GM20431 (cell line): ENCODE results near the gene NAMPT.
"Not testable (repeated sequence)": the region's sequence is repeated elsewhere in the genome, so short reads cannot be mapped to it uniquely, and the experiment has no call there.

Experiments used
- in situ Hi-C: fragments of 300-500 bp; cut with MseI, MboI; formaldehyde crosslinking; loops from one replicate; pipeline ENCODE4 v1.15.0; 2020; ENCODE audit warnings: low sequenced_read_pairs; ENCODE audit not compliant: unreplicated experiment

Gene NAMPT

DNA sequence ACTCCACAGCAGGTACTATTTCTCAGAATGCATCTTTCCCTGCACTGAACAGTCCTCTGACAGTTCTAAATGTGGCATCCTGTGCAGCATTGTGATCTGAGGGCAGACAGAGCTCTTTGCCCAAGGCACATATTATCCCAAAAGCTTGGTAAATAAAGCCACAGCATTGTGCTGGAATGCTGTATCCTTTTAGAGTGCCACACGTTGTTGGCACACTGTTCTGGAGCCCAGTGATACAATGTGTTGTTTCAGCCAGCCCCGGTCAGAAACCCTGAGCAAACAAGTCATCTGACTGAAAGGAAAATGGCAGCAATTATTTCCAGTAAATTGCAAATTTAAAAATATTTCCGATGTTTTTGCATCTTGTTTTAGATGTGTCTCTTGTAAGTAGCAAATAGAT lies 45.4 kb downstream of the NAMPT start:
- in situ Hi-C loops, result no loop called here

DNA sequence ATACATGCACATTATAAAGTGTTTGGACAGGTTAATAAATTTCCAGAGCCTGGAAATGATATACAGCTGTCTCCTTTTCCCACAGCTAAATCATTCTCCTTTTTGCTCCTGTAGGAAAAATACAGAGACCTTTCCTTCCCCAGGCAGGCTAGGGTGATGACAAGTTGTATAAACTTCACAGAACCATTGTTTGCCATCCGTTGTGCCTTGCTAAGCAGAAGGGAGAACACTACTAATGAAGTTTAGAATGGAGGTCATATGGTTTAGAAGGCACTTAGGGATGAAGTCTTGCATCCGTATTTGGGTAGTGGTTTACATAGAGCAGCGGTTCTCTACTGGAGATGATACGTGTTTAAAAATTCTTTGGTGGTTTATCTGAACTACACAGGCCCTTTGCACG lies 46.0 kb downstream of the NAMPT start:
- in situ Hi-C loops, result no loop called here

DNA sequence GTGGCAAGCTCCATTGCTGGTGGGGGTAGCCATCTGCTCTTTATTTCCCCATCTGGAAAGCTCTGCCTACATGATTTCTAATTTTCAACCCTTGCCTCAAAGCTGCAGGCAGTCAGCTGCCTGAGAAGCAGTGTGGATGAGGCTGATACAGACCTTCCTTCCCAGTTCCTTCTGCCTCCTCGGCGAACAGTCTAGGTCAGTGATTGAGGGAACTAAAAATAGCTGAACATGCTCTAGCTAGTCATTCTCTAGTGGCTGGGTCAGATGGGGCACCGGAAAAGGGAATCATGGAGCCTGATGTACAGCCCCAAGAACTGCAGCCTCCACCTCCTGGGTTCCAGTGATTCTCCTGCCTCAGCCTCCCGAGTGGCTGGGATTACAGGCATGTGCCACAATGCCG lies 48.7 kb downstream of the NAMPT start:
- in situ Hi-C loops, result no loop called here

DNA sequence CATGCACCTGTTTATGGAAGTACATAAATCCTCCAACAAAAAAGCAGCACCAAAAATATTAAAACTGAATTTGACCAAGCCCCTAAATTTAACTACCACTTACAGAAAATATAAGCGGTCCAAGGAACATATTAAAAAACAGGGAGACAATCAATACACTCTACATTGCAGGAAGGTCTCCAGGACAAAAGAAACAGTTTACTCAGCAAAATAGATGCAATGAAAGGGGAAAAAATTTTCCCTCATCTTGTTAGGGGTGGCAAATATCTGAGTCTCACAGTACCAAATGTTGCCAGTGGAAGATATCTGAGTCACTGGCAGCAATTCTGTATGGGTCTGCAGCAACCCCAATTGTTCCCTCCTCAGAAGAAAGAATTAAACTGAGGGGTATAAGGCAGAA lies 50.4 kb downstream of the NAMPT start:
- in situ Hi-C loops, result no loop called here

DNA sequence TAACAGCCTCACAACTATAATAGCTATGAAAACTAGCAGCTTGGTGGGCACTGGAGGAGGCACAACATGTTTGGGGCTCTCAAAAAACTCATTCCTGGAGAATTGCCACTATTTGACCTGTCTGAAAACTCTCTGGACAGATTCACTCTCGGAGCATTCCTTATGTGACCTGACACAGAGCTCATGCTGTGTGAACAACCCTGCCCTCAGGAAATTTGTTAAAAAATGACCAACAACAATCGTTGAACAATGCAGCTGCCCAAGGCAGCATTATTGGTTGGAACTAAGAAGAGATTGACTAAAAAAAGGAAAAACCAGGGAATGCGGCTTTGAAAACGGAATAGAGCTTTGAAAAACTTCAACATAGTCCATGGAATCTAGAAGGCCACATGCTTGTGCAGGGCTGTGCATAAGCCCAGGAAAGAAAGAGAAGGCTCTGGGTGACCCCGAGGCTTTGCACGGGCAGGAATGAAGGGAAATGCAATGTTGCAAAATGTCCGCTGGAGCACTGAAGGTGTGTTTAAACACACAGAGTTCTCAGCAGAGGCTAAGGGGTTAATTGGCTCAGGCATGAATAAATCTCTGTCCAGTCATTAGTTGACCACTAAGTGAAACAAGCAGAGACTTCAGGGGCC lies 52.8 kb downstream of the NAMPT start:
- in situ Hi-C loops, result no loop called here

DNA sequence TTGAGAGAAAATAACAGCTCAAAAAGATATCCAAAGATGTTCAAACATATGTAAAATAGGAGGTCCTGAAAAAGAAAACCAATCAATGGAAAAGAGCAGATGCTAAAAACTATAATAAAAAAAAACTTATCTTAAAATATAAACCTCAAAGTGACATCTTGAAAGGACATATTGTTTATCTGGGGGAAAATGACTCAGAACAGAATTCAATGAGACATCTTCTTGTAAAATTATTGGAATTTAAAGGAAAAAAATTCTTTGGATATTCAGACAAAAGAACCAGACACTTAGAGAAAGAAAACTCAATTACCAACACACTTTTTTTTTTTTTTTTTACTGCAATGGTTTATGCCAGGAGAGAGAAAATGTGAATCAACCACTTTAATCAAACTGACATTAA lies 58.9 kb downstream of the NAMPT start:
- in situ Hi-C loops, result no loop called here

DNA sequence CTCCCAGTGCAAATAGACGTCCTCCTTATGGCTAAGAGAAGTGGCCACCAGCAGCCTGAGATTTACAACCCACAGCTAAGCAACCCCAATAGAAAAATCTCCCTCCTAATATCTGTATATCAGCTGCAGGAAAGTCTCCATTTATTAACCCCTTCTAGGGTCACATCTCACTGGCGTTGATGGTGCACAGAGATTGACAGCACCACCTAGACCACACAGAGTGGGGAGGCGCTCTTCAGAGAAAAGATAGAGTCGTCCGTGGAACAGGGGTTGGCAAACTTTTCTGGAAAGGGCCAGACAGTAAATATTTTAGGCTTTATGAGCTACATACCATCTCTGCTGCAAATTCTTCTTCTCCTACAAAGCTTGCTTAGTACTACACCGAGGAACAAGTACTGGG lies 60.0 kb downstream of the NAMPT start:
- in situ Hi-C loops, result no loop called here

DNA sequence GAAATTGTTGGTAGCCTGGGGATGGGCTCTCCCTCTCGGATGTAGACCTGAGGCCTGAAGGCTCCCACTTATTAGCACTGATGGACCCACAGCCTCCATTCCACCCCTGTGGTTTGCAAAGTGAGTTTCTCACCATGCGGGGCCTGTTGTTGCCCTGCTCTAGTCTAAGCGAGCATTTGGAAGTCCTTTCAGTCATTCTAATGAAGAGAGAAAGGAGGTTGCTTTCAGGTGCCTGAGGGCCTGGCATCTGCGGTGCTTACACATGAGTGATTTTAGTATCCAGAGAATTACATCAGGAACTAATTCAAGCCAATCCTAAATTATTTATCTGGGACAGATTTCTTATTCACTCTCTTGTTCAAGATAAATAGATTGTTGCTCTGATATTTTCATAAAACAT lies 61.6 kb downstream of the NAMPT start:
- in situ Hi-C loops, result no loop called here

DNA sequence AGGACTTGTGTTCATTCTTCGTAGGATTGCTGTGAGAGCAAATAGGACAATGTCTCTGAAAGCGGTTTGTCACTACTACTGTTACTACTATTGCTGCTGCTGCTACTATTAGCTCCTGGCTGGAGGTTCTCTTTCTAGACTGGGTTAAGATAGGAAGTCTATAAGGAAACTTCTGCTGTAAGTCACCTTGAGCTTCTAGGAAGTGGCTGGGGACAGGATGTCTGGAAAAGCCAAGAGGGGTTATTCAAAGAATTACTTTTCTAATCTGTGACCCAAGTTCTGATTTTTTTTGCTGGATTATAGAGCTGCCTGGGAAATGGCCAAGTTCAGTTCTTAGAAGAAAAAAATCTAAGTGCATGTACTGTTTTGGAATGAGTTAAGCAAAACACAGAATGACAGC lies 62.2 kb downstream of the NAMPT start:
- in situ Hi-C loops, result no loop called here

DNA sequence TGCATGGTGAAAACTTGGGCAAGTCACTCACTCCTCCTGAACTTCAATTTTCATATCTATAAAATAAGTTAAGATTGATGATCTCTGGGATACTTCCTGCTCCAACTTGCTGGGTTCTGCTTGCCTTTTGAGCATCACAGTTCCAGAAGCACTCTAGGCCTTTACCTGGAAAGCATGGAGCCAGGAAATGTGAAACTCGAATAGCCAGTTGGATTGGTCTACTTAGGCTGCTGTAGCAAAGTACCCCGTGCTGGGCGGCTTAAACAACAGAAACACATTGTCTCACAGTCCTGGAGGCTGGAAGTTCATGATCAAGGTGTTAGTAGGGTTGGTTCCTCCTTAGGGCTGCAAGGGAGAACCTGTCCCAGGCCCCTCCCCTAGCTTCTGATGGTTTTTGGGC lies 64.5 kb downstream of the NAMPT start:
- in situ Hi-C loops, result no loop called here

DNA sequence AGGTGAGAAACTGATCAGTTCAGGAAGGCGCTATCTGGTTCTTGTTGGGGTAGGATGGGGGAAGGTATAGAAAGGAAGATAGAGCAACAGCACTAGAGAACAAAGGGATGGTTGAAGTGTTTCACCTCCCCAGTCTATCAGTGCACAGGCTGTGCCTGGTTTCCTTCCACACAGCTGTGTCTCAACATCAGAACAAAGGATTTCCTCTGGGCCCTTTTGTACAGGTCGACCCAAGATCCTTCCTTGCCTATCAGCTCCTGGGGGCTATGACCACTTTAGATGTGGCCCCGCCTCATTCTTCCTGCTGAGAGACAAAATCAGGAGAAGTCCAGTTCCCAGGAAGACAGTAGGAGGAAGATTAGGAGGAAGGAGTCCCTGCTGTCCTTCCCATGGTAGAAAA lies 65.6 kb downstream of the NAMPT start:
- in situ Hi-C loops, result no loop called here

DNA sequence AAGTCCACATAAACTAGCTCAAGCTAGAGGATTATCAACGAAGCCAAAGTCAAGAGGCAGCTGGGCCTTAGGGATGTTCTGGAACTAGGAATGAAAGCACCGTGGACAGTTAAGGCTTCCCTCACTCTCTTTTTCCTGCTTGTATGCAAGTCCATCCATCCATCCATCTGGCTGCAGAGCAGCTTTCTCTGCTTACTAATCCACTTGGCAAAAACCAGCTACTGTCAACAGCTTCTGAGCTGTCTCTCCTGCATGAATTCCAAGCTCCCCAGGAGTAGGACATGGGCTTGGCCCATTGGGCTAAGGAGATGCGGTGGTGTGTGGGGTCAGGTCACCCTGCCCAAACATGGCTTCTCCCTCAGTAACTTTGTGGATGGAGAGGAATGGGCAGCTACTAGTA lies 66.2 kb downstream of the NAMPT start:
- in situ Hi-C loops, result no loop called here

DNA sequence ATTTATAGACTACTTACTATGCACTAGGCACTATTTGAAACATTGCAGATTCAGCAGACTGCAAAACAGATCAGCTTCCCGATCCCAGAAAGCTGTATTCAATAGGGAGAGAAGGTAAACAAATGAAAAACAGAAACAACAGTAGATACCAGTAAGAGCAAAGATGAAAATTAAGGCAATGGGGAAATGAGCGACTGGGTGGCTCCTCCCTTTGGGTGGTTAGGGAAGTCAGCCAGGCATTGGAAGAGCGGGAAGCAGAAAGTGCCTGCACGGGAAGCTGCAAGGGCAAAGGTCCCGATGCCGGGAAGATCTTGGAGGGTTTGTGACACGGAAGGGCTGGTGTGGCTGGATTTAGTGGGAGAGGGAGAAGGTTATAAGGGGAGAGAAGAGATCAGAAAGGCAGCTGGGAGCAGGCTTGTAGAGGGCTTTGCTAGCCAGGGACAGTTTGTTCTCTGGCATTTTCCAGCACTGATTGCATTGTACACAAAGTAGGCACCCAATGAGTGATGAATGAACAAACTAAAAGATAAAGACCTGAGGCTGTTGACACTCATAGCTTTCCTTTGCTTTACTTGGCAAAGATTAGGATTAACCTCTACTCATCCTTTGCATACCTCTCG lies 67.8 kb downstream of the NAMPT start:
- in situ Hi-C loops, result no loop called here

DNA sequence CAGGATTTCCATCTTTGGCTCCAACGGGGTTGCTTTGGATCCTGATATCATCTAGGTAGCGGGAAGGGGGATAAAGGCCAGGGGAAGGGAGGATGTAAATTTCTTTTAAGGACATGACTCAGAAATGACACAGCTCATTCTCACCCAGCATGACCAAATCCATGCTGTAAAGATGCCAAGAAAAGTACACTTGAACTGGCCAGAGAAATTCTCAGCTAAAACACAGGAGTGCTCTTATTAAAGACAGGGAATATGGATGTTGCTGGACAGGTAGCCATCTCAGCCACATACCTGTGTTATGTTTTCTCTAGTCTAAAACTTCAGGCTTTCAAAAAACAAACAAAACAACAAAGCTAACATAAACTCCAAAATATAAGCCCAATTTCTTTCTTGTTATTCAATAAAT lies 68.3 kb downstream of the NAMPT start:
- in situ Hi-C loops, result no loop called here

DNA sequence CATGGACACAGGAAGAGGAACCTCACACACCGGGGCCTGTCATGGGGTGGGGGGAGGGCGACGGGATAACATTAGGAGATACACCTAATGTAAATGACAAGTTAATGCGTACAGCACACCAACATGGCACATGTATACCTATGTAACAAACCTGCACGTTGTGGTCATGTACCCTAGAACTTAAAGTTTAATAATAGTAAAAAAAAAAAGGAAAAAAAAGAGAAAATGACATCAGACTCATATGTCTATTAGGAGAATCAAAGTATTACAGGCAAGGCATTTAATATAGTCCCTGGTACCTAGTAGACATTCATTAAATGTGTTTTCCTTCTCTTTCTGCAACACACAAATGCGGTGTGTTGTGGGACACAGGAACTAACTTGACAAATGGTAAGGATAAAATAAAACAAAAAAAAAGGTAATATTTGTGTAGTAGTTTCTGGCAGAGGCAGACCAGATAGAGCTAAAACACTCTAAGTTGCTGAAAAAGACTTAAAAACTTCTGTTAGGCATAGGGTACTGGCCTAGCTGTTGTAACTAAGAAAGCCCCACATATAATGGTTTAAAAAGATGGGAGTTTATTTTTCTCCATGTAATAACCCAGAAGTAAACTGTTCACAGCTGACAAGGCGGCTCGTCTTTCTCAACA lies 68.8 kb downstream of the NAMPT start:
- in situ Hi-C loops, result no loop called here

DNA sequence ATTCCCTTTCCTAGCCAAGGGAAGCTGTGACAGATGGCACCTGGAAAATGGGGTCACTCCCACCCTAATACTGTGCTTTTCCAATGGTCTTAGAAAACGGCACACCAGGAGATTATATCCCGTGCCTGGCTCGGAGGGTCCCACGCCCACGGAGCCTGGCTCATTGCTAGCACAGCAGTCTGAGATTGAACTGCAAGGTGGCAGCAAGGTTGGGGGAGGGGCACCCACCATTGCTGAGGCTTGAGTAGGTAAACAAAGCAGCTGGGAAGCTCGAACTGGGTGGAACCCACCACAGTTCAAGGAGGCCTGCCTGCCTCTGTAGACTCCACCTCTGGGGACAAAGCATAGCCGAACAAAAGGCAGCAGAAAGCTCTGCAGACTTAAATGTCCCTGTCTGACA lies 75.8 kb downstream of the NAMPT start:
- in situ Hi-C loops, result not testable (repeated sequence)

DNA sequence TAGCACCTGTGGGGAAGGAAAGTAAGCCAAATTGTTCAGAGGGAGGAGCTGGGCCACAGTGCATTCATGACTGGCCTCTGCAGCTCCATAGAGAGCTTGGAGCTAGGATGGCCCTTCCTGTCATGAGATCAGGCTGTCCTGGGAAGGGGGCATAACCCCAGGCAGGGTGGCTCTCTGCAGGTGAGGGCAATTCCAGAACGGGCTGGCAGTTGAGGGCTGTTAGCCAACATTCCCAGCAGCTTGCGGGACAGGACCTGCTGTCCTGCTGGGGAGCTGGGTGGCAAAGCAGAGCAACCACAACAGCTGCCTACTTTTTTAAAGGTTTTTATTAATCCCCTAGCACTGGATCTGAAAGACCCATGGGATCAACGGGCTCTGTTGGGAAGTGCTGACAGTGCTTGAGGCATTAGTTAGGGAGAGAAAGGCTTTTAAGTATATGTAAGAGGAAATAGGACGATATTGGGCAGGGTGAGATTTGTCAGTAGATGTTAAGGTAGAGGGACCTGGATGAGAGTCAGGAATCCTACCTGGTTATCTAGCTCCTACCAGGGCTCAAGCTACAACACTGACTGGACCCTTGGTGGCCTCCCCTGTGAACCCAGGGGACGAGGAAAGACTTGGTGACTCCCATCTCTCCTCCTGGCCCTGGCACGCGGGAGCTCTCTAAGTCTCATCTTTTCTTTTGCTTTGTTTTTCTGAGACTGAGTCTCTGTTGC lies 77.8 kb downstream of the NAMPT start:
- in situ Hi-C loops, result no loop called here

DNA sequence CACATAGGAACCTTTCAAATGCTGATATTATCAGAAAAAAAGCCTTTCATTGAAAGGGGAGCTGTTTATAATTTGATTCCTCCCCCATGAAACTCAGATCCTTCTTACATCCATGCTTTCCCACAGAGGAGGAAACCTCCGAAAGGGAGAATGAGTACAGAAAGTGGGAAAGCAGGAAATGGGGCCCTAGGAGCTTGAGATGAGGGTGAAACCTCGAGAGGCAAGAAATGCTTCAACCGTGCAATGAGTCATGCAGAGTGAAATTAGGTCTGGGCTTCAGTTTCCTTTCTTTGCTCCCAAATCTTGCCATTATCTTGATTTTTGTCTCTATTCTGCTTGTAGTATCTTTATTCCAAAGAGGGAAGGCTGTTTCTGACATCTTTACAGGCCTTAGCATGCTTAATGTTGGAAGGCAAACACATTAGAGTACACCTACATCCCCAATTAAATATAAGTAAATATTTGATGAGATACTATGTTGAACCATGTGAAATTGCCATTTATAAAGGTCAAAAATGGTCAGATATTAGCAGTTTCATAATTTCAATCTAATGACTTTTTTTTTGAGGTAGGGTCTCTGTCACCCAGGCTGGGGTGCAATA lies 79.1 kb downstream of the NAMPT start:
- in situ Hi-C loops, result no loop called here

DNA sequence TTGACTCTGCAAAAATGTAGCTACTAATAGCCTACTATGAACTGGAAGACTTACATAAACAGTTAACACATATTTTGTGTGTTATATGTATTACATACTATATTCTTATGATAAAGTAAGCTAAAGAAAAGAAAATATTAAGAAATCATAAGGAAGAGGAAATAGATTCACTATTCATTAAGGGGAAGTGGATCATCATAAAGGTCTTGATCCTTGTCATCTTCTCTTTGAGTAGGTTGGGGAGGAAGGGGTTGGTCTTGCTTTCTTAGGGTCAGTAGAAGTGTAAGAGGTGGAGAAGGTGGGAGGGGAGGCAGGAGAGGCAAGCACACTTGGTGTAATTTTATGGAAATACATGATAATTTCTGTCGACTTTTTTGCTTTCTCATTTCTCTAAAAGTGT lies 81.3 kb downstream of the NAMPT start:
- in situ Hi-C loops, result no loop called here

DNA sequence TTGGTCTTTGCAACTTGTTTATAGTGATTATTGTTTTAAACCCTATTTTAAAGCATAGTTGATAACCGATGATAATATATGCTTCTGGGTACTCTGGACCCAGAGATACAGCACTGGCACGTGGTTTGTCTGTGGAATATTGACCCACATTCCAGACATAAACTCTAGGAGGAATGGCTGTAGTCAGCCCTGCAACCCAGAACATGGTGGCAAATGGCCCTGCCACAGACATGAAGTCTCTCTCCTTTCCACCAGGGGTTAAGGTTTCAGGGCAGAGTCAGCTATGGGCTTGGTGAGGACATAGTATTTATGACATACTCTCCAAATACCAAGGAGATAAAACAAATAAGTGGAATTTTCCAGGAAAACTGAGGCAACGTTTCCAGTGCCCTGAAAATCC lies 83.6 kb downstream of the NAMPT start:
- in situ Hi-C loops, result no loop called here

DNA sequence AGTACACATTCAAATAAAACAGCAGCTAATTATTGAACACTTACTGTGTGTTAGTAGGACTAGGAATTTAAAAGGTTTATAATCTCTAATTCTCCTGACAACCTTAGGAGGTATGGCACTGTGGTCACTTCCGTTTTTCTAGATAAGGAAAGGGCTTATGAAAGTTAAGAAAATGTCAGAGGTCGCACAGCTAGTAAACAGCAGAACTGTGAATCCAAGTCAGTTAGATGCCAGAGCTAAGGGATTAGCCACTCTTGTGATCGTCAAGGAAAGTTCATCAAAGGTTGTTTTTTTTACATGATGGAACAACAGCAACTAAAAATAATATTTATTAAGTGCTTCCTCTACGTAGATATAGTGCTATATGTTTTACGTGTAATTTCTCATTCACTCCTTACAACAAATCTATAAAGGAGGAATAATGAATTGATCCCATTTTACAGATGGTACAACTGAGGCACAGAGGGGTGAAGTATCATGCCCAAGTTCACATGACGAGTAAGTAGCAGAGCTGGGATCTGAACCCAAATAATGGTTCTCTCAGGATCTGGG lies 84.9 kb downstream of the NAMPT start:
- in situ Hi-C loops, result no loop called here
